D721Med (cell line): ENCODE data around the gene AP1AR.

ENCODE experiments used
- DNase-seq: peaks from one replicate; pipeline ENCODE4 v3.0.0; 2011; ENCODE audit warnings: low spot score; ENCODE audit not compliant: insufficient read length
- FAIRE-seq: peaks from 2 replicates; lab custom pipeline; 2011; peaks lifted over from hg19 to GRCh38; lab: Jason Lieb, UNC
- CTCF ChIP-seq: IDR thresholded peaks from 2 replicates; pipeline ENCODE4 v1.5.1; 2012; ENCODE audit warnings: mild to moderate bottlenecking, control low read depth; ENCODE audit not compliant: insufficient read depth; ENCODE audit errors: missing control alignments

Gene AP1AR

DNA sequence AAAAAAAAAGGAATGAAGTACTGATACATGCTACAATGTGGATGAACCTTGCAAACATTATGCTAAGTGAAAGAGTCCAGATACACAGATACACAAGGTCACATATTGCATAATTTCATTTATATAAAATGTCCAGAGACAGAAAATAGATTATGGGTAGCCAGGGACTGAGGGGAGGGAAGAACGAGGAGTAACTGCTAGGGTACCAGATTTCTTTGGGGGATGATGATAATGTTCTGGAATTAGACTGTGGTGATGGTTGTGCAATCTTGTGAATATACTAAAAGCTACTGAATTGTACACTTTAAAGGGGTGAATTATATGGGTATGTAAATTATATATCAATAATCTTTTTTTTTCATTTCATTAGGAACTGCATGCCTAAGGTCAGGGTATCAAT, 20.8 kb upstream of the AP1AR start:
- no peak for FAIRE-seq
- no peak for TF ChIP-seq CTCF
- no peak for DNase-seq

- DNase-seq (no peak), FAIRE-seq (no peak)
- TF ChIP-seq CTCF, result no peak
Measured at GRCh38 chr4:112213091-112213490, 18.5 kb upstream of the AP1AR start.

- DNase-seq, result no peak
- no peak for FAIRE-seq
- no peak for TF ChIP-seq CTCF
Measured at GRCh38 chr4:112213856-112214255, 17.7 kb upstream of the AP1AR start.

DNA sequence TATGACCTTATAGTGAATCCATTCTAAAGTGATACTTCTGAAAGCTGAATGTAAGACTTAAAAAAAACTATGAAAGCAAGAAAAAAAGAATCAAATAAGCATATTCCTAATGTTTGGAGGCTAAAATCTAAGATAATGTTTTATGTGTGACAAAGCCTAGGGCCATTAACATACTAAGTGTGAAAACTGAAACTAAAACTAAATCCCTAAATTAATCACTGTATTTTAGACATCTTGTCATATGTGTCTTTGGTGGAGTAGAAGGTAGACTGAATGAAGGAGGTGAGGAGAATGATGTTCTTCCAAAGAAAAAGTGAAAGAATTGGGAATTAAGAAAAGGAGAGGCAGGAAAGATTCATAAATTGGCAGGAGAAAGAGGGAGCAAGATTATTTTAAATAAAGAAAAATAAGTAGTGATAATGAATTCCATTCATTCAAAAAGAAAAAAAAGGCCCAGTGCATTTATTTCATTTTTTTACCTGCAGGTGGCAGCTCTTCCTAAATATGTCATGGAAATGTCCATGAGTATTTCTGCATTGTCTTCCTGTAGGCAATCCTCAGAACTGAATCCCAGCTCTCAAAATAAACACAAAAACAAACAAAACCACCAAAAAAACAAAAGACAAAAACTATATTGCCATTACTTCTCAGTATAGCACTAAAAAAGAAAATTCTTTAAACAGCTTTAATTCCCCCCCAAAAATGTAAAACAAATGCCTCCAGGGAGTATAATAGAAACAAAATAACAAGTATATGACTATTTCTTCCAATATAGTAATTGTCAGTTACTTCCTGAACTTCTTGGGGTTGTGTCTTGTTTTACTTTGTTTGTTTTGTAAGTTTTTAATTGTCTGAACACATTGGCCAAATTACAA, 17.0 kb upstream of the AP1AR start:
- TF ChIP-seq CTCF, result peak; percentile 50
- DNase-seq (no peak), FAIRE-seq (no peak)

DNA sequence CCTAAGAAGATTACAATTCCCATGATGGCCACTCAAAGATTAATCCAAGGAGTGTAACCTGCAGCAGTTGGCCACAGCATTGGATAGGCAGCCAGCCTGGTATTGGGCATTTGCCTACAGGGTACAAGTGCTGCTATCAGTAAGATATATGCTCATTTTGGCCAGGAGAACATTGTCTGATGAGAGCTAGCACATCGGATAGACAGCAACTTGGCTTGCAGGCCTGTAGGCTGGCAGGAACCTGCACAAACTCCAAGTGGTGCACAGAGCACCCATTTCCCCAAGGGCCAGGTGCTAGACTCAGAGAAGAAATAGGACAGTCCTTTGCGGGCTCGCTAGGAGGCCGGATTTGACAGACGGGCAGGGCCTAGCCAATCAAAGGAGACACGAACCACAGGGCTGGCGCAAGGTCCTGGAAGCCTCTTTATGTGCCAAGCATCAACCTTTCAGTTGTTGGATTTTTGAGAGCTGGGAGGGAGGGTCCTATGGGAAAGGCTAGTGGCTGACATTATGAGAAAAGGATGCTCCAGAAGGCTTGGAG, 11.7 kb upstream of the AP1AR start:
- TF ChIP-seq CTCF, result no peak
- FAIRE-seq (no peak), DNase-seq (no peak)

DNA sequence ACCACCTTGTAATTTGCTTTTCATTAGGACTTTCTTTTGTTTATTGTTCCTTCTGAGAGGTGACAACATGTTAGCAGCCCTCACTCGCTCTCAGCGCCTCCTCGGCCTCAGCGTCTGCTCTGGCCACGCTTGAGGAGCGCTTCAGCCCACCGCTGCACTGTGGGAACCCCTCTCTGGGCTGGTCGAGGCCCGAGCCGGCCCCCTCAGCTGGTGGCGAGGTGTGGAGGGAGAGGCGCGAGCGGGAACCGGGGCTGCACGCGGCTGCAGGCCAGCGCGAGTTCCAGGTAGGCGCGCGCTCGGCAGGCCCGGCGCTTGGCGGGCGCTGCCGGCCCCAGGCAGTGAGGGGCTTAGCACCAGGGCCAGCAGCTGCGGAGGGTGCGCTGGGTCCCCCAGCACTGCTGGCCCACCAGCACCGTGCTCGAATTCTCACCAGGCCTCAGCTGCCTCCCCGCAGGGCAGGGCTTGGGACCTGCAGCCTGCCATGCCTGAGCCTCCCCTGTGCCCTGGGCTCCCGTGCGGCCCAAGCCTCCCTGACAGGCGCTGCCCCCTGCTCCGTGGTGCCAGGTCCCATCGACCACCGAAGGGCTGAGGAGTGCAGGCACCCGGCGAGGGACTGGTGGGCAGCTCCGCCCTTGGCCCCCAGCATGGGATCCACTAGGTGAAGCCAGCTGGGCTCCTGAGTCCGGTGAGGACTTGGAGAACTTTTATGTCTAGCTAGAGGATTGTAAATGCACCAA, 9.2 kb upstream of the AP1AR start:
- DNase-seq, result no peak
- FAIRE-seq, result no peak
- TF ChIP-seq CTCF, result no peak
